Measurements from ENCODE around the gene GFRA1.

GFRA1 gene

DNA sequence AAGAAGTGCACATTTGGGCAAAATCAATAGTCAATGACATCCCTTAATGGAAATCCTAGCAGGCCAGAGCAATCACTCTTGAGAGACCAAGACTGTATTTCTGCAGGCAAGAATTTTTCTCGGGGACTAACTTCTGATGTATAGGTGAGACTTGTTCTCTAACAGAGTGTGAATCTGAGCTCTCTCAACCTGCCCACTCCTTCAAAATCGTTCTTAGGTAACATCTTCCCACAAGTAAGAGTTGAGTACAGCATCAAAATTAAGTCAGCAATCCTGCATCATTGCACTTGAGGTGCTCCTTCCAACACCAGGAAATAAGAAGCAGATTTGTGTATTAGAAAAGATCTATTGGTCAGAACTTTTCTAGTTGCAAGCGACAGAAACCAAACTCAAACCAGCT is 25.6 kb upstream of the GFRA1 start:
- no peak overlapping the region for H3K4me3 ChIP-seq (ENCODE audit: severe bottlenecking)
- no peaks in the 10 kb centered on the region for H3K27me3 ChIP-seq (ENCODE audit: insufficient read depth, poor library complexity, severe bottlenecking)
- ATAC-seq (ENCODE audit: low read depth) (no peak), DNase-seq (ENCODE audit: low spot score) (no peak)
- no peaks in the 10 kb centered on the region for H3K36me3 ChIP-seq (ENCODE audit: low read depth)
- no peaks in the 10 kb centered on the region for H3K9me3 ChIP-seq (ENCODE audit: severe bottlenecking)
- TF ChIP-seq, protein P1, sequence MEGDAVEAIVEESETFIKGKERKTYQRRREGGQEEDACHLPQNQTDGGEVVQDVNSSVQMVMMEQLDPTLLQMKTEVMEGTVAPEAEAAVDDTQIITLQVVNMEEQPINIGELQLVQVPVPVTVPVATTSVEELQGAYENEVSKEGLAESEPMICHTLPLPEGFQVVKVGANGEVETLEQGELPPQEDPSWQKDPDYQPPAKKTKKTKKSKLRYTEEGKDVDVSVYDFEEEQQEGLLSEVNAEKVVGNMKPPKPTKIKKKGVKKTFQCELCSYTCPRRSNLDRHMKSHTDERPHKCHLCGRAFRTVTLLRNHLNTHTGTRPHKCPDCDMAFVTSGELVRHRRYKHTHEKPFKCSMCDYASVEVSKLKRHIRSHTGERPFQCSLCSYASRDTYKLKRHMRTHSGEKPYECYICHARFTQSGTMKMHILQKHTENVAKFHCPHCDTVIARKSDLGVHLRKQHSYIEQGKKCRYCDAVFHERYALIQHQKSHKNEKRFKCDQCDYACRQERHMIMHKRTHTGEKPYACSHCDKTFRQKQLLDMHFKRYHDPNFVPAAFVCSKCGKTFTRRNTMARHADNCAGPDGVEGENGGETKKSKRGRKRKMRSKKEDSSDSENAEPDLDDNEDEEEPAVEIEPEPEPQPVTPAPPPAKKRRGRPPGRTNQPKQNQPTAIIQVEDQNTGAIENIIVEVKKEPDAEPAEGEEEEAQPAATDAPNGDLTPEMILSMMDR (IDR thresholded peaks at IDR 0.05; ENCODE audit: poor library complexity, severe bottlenecking): no peak
- H3K4me1 ChIP-seq (ENCODE audit: insufficient read depth, poor library complexity, severe bottlenecking): no peaks in the 10 kb centered on the region
- no peak overlapping the region for H3K27ac ChIP-seq (ENCODE audit: poor library complexity, severe bottlenecking)

DNA sequence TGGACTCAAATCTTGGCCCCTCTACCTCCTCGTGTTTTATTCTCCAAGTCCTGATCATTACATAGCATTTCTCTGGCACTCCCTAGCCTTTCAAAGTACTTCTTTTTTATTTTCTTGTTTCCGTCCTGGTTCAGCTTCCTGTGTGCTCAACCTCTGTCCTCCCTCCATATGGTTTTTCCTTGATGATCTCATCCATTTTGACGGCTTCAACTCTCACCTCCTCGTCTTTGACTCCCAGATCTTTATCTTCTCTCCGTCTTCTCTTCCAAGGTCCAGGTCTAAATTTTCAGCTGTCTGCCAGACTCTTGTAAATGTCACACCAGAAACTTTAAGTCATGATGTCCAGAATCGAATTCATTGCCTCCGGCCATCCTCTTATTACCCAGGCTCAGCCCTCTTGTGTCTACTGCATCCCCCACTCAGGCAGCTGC is 23.3 kb upstream of the GFRA1 start:
- H3K9me3 ChIP-seq (ENCODE audit: severe bottlenecking): no peaks in the 10 kb centered on the region
- ATAC-seq (ENCODE audit: low read depth): no peak
- no peak overlapping the region for H3K4me3 ChIP-seq (ENCODE audit: severe bottlenecking)
- no peaks in the 10 kb centered on the region for H3K4me1 ChIP-seq (ENCODE audit: insufficient read depth, poor library complexity, severe bottlenecking)
- no peaks in the 10 kb centered on the region for H3K27me3 ChIP-seq (ENCODE audit: insufficient read depth, poor library complexity, severe bottlenecking)
- no peak overlapping the region for H3K27ac ChIP-seq (ENCODE audit: poor library complexity, severe bottlenecking)
- no peak for DNase-seq (ENCODE audit: low spot score)
- H3K36me3 ChIP-seq (ENCODE audit: low read depth): no peaks in the 10 kb centered on the region
- TF ChIP-seq, protein P1 (IDR thresholded peaks at IDR 0.05; ENCODE audit: poor library complexity, severe bottlenecking): no peak

DNA sequence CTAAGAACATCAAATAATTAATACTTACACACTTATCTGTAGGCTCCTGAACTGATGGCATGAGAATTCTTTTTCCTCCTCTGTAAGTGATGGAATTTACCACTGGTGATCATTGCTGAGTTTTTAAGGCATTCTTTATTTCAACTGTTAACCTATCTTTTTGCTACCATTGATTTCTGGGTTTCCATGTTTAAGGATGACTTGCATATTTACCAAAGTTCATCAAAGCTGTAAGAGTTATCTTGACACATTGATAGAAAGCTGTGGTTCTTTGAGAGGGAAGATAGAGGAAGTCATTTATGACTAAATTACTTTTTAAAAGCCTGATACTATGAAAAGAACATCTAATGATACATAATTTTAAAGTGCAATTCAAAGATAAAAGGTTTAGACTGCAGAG is 19.5 kb upstream of the GFRA1 start:
- DNase-seq (ENCODE audit: low spot score): no peak
- no peaks in the 10 kb centered on the region for H3K9me3 ChIP-seq (ENCODE audit: severe bottlenecking)
- no peak overlapping the region for H3K4me3 ChIP-seq (ENCODE audit: severe bottlenecking)
- ATAC-seq (ENCODE audit: low read depth): no peak
- no peaks in the 10 kb centered on the region for H3K4me1 ChIP-seq (ENCODE audit: insufficient read depth, poor library complexity, severe bottlenecking)
- H3K27ac ChIP-seq (ENCODE audit: poor library complexity, severe bottlenecking): no peak overlapping the region
- TF ChIP-seq, protein P1 (IDR thresholded peaks at IDR 0.05; ENCODE audit: poor library complexity, severe bottlenecking): no peak
- peaks cover under 1% of the 10 kb centered on the region for H3K27me3 ChIP-seq (ENCODE audit: insufficient read depth, poor library complexity, severe bottlenecking)
- H3K36me3 ChIP-seq (ENCODE audit: low read depth): no peaks in the 10 kb centered on the region

DNA sequence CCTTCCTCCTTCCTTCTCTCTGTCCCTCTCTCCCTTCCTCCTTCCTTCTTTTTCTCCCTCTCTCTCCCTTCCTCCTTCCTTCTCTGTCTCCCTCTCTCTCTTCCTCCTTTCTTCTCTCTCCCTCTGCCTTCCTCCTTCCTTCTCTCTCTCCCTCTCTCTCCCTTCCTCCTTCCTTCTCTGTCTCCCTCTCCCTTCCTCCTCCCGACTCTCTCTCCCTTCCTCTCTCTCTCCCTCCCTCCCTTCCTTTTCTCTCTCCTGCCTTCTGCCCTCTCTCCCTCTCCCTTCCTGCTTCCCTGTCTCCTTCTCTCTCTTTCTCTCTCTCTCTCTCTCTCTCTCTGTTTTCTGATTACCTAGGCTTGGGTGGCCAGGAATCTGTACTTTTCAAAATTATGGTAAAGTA is 16.6 kb upstream of the GFRA1 start:
- Histone ChIP-seq H3K27me3 (ENCODE audit: insufficient read depth, poor library complexity, severe bottlenecking) (peaks cover 7% of the 10 kb centered on the region), H3K4me1 (ENCODE audit: insufficient read depth, poor library complexity, severe bottlenecking) (no peaks in the 10 kb centered on the region), H3K36me3 (ENCODE audit: low read depth) (no peaks in the 10 kb centered on the region), H3K4me3 (ENCODE audit: severe bottlenecking) (no peak overlapping the region), H3K9me3 (ENCODE audit: severe bottlenecking) (no peaks in the 10 kb centered on the region), H3K27ac (ENCODE audit: poor library complexity, severe bottlenecking) (no peak overlapping the region)
- ATAC-seq (ENCODE audit: low read depth) (no peak), DNase-seq (ENCODE audit: low spot score) (no peak)
- TF ChIP-seq, protein P1 (IDR thresholded peaks at IDR 0.05; ENCODE audit: poor library complexity, severe bottlenecking): no peak

DNA sequence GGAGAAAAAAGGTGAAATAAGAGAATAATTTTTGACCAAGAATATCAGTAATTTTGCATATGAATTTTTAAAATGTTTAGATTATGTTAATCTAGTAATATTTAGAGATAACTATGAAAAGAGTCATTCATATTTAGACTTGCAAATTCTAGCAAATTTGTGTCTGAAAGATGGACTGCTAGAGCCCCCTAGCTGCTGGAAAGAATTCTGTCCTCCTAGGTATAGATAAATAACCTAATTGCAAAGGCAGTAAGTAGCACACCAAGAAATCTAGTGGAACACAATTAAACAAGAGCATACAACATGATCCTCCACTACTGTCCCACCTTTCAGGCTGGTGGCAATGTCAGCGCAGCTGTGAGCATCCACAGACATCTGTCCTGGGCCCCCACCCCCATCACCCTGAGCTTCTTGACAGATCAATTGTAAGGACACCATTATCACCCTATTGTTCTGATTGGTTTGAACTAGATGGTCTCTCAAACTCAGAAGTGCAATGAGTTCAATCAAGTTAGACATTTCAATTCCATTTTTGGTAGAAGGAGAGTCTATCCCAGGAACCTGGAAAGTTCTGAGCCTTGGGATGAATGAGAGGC is 15.0 kb upstream of the GFRA1 start:
- no peak for DNase-seq (ENCODE audit: low spot score)
- TF ChIP-seq, protein P1 (IDR thresholded peaks at IDR 0.05; ENCODE audit: poor library complexity, severe bottlenecking): peak; percentile 82

More for the DNA sequence above, 15.0 kb upstream of the GFRA1 start:
- peaks cover 7% of the 10 kb centered on the region for H3K27me3 ChIP-seq (ENCODE audit: insufficient read depth, poor library complexity, severe bottlenecking)
- H3K9me3 ChIP-seq (ENCODE audit: severe bottlenecking): no peaks in the 10 kb centered on the region
- no peak overlapping the region for H3K27ac ChIP-seq (ENCODE audit: poor library complexity, severe bottlenecking)
- no peaks in the 10 kb centered on the region for H3K36me3 ChIP-seq (ENCODE audit: low read depth)
- no peak overlapping the region for H3K4me3 ChIP-seq (ENCODE audit: severe bottlenecking)
- ATAC-seq (ENCODE audit: low read depth): peak; percentile 42; the same call in 1 of the 3 replicates
- no peaks in the 10 kb centered on the region for H3K4me1 ChIP-seq (ENCODE audit: insufficient read depth, poor library complexity, severe bottlenecking)
